ENCODE measurements around the gene COX8A. TPM values are rescaled to one million over a fixed set of nuclear protein-coding genes. Genes with fewer than 3 reads are reported as not detected.

The COX8A gene
- total RNA-seq, 1 experiment from 2014 or later, result 587 TPM

DNA sequence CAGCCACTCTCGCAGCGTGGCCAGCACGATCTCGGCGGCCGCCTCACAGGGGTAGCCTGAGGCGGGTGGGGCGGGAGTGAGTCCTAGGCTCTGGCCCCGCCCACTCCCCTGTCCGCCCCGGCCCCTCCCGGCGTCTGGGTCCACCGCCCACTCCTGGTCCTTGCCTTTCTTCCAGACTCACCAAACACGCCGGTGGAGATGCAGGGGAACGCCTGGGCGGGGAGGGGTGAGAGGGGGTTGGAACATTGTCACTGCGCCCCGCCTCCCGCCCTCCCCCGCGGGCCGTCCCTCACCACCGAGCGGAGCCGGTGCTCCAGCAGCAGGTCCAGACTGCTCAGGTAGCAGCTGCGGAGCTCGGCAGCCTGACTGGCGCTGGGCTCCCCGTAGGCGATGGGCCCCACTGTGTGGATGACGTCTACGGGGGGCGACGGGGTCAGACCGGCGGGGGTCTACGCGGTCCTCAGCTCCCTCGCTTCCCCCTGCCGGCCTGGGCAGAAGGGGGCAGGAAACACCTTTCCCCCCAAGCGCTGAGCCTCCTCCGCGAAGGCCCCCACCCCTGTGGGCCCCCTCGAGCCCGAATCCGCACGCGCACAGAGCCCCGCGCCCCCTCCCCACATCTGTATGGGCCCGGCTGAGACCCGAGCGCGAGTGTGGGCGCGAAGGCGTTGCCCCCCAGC lies 25.1 kb downstream of the COX8A start (continued):
- TF ChIP-seq, protein P1, sequence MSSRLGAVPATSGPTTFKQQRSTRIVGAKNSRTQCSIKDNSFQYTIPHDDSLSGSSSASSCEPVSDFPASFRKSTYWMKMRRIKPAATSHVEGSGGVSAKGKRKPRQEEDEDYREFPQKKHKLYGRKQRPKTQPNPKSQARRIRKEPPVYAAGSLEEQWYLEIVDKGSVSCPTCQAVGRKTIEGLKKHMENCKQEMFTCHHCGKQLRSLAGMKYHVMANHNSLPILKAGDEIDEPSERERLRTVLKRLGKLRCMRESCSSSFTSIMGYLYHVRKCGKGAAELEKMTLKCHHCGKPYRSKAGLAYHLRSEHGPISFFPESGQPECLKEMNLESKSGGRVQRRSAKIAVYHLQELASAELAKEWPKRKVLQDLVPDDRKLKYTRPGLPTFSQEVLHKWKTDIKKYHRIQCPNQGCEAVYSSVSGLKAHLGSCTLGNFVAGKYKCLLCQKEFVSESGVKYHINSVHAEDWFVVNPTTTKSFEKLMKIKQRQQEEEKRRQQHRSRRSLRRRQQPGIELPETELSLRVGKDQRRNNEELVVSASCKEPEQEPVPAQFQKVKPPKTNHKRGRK (CRISPR knock-in tag; IDR thresholded peaks at IDR 0.05; ENCODE audit: borderline replicate concordance), result no peak
- TF ChIP-seq GABPB1 (CRISPR knock-in tag; IDR thresholded peaks at IDR 0.05) (no peak), ZNF138 (CRISPR knock-in tag; conservative IDR thresholded peaks at IDR 0.05) (peak; percentile 63; the same call in 1 of the 2 replicates), ETV6 (CRISPR knock-in tag; IDR thresholded peaks at IDR 0.05) (peak; percentile 35; the same call in 1 of the 2 replicates), ZNF263 (CRISPR knock-in tag; IDR thresholded peaks at IDR 0.05; ENCODE audit: low read depth) (peak; percentile 54; the same call in 1 of the 2 replicates), CREM (CRISPR knock-in tag; IDR thresholded peaks at IDR 0.05) (0 out of 2 replicates have a peak, but pooled peaks have one; percentile 19), SP1 (CRISPR knock-in tag; conservative IDR thresholded peaks at IDR 0.05) (peak; percentile 74), MLX (CRISPR knock-in tag; IDR thresholded peaks at IDR 0.05) (no peak), NR3C1 (CRISPR knock-in tag; conservative IDR thresholded peaks at IDR 0.05; ENCODE audit: low read depth) (0 out of 2 replicates have a peak, but pooled peaks have one; percentile 77)
- TF ChIP-seq, protein P2, sequence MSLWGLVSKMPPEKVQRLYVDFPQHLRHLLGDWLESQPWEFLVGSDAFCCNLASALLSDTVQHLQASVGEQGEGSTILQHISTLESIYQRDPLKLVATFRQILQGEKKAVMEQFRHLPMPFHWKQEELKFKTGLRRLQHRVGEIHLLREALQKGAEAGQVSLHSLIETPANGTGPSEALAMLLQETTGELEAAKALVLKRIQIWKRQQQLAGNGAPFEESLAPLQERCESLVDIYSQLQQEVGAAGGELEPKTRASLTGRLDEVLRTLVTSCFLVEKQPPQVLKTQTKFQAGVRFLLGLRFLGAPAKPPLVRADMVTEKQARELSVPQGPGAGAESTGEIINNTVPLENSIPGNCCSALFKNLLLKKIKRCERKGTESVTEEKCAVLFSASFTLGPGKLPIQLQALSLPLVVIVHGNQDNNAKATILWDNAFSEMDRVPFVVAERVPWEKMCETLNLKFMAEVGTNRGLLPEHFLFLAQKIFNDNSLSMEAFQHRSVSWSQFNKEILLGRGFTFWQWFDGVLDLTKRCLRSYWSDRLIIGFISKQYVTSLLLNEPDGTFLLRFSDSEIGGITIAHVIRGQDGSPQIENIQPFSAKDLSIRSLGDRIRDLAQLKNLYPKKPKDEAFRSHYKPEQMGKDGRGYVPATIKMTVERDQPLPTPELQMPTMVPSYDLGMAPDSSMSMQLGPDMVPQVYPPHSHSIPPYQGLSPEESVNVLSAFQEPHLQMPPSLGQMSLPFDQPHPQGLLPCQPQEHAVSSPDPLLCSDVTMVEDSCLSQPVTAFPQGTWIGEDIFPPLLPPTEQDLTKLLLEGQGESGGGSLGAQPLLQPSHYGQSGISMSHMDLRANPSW (CRISPR knock-in tag; conservative IDR thresholded peaks at IDR 0.05; ENCODE audit: low read depth), result peak; percentile 92; the same call in 1 of the 2 replicates
- TF ChIP-seq, protein P3, sequence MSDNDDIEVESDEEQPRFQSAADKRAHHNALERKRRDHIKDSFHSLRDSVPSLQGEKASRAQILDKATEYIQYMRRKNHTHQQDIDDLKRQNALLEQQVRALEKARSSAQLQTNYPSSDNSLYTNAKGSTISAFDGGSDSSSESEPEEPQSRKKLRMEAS (CRISPR knock-in tag; IDR thresholded peaks at IDR 0.05), result peak; percentile 71; the same call in 1 of the 2 replicates
- TF ChIP-seq, protein P4, sequence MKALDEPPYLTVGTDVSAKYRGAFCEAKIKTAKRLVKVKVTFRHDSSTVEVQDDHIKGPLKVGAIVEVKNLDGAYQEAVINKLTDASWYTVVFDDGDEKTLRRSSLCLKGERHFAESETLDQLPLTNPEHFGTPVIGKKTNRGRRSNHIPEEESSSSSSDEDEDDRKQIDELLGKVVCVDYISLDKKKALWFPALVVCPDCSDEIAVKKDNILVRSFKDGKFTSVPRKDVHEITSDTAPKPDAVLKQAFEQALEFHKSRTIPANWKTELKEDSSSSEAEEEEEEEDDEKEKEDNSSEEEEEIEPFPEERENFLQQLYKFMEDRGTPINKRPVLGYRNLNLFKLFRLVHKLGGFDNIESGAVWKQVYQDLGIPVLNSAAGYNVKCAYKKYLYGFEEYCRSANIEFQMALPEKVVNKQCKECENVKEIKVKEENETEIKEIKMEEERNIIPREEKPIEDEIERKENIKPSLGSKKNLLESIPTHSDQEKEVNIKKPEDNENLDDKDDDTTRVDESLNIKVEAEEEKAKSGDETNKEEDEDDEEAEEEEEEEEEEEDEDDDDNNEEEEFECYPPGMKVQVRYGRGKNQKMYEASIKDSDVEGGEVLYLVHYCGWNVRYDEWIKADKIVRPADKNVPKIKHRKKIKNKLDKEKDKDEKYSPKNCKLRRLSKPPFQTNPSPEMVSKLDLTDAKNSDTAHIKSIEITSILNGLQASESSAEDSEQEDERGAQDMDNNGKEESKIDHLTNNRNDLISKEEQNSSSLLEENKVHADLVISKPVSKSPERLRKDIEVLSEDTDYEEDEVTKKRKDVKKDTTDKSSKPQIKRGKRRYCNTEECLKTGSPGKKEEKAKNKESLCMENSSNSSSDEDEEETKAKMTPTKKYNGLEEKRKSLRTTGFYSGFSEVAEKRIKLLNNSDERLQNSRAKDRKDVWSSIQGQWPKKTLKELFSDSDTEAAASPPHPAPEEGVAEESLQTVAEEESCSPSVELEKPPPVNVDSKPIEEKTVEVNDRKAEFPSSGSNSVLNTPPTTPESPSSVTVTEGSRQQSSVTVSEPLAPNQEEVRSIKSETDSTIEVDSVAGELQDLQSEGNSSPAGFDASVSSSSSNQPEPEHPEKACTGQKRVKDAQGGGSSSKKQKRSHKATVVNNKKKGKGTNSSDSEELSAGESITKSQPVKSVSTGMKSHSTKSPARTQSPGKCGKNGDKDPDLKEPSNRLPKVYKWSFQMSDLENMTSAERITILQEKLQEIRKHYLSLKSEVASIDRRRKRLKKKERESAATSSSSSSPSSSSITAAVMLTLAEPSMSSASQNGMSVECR (CRISPR knock-in tag; IDR thresholded peaks at IDR 0.05; ENCODE audit: borderline replicate concordance), result peak; percentile 70; the same call in 1 of the 2 replicates
- TF ChIP-seq, protein P5, sequence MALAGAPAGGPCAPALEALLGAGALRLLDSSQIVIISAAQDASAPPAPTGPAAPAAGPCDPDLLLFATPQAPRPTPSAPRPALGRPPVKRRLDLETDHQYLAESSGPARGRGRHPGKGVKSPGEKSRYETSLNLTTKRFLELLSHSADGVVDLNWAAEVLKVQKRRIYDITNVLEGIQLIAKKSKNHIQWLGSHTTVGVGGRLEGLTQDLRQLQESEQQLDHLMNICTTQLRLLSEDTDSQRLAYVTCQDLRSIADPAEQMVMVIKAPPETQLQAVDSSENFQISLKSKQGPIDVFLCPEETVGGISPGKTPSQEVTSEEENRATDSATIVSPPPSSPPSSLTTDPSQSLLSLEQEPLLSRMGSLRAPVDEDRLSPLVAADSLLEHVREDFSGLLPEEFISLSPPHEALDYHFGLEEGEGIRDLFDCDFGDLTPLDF (CRISPR knock-in tag; IDR thresholded peaks at IDR 0.05), result no peak
